ENCODE results near the gene GRPEL1. TPM values are rescaled to one million over a fixed set of nuclear protein-coding genes. Genes with fewer than 3 reads are reported as not detected.
"Not testable (repeated sequence)": the region's sequence is repeated elsewhere in the genome, so short reads cannot be mapped to it uniquely, and the experiment has no call there.

Gene GRPEL1
- total RNA-seq, 4 donors from 2014 or later = 25.4 to 62.1 (median 33.8) TPM

DNA sequence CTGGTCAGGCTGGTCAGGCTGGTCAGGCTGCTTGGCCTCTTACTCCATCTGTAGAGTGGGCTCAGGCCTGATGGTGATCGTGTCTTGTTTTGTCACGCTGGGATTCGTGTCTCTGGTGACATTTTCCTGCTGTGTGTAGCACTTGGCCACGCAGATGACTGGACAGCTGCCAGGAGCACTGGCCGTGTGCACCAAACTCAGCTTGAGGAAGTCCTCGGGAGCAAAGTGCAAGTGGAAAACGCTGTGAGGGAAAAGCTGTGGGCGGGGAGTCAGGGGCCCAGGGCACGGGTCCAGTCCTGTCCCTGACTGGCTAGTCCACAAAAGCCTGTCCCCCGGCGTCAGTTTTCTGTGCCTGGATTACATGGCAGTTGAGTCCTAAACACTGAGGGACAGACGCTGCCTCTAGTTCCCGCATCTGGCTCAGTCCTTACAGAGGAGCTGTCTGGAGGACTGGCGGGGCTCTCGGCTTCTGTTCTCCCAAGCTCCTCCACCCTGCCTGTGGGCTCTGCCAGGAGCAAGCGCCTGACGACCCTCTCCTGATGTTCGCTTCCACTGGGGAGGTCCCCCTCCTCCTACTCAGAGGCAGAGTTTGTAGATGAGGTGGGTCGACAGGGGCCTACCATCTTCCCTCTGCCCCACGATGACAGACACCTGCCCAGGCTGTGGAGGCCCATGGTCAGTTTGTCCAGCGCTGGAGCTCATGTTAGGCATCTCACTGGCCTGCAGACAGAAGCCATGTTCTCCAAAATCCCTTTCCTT, 35.9 kb upstream of the GRPEL1 start:
- TF ChIP-seq, protein P1, sequence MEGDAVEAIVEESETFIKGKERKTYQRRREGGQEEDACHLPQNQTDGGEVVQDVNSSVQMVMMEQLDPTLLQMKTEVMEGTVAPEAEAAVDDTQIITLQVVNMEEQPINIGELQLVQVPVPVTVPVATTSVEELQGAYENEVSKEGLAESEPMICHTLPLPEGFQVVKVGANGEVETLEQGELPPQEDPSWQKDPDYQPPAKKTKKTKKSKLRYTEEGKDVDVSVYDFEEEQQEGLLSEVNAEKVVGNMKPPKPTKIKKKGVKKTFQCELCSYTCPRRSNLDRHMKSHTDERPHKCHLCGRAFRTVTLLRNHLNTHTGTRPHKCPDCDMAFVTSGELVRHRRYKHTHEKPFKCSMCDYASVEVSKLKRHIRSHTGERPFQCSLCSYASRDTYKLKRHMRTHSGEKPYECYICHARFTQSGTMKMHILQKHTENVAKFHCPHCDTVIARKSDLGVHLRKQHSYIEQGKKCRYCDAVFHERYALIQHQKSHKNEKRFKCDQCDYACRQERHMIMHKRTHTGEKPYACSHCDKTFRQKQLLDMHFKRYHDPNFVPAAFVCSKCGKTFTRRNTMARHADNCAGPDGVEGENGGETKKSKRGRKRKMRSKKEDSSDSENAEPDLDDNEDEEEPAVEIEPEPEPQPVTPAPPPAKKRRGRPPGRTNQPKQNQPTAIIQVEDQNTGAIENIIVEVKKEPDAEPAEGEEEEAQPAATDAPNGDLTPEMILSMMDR (IDR thresholded peaks at IDR 0.05) = no peak
- DNase-seq (ENCODE audit: low spot score) = peak; percentile 50
- ATAC-seq (ENCODE audit: low FRiP score) = peak; percentile 30

DNA sequence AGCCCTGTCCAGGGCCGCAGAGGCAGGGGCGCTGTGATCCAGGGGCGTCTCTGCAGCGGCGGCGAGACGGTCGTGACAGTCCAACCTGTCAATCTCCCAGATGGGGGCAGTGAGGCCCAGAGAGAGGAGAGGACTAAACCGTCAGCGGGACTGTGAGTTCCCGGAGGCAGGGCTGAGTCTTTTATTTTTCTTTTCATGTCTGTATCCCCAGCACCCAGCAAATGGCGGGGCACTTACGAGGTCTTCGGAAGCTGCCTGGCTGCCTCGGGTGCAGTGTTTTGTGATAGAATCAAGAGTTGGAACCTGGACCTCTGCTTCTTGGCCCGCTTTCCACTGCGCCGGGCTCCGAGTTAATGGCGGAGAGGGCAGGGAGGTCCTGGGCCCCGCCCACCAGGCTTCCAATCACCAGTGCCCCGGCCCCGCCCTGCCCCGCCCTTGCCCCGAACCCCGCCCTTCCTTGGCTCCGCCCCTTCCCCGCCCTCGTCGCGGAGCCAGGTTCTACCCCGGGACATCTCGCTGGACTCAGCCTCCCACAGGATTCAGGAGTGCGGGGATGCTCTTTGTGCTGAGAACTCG, 35.3 kb upstream of the GRPEL1 start:
- TF ChIP-seq, protein P1 (IDR thresholded peaks at IDR 0.05) = no peak
- DNase-seq (ENCODE audit: low spot score) = peak; percentile 64
- peak; percentile 91 for ATAC-seq (ENCODE audit: low FRiP score)

DNA sequence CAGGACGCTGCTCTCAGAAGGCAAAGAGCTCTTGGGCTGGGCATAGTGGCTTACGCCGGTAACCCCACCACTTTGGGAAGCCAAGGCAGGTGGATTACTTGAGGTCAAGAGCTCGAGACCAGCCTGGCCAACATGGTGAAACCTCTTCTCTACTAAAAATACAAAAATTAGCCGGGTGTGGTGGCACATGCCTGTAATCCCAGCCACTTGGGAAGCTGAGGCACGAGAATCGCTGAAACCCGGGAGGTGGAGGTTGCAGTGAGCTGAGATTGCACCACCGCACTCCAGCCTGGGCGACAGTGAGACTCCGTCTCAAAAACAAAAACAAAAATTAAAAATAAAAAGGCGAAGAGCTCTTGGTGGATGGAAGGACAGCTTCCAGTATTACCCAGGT, 34.6 kb upstream of the GRPEL1 start:
- DNase-seq (ENCODE audit: low spot score); ATAC-seq (ENCODE audit: low FRiP score): not testable (repeated sequence)

DNA sequence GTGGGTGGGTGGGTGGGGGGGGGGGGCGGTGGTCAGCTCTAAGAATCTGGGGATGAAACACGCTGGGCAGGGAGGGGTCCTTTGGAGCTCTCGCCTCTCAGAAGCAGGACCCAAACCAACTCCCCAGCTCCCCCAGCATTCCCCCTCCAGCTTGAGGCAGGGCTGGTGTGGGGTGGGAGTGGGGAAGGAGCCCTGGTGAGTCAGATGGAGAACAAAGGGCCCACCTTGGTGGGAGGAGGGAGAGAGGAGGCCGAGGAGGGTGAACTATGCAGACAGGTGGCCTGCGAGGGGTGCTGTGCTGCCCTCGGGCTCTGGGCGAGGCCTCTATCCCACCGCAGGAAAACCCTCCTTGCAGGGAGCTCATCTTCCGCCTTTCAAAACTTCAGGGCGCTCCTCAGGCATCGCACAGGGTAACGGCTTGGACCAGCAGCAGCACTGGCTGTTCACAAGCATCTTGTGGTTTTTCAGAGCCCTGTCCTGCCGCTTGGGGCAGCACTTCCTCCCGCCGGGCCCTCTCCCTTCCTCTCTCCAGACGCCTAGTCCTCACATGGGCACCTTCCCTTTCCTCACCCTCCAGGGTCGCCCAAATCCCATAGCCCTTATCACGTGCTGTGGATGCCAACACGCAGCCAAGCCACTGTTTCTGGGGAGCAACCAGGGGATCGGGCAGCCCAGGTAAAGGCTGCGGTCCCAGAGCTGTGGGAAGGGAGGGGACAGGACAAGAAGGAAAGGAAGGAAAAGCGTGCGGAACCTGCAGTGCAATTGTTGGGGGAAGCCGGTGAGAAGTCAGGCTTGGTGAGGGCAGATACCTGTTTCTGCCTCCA, 34.0 kb upstream of the GRPEL1 start:
- TF ChIP-seq, protein P1 (IDR thresholded peaks at IDR 0.05) = peak in 1 of 3 donors; percentile 47
- ATAC-seq (ENCODE audit: low FRiP score) (peak; percentile 73), DNase-seq (ENCODE audit: low spot score) (peak; percentile 33)

DNA sequence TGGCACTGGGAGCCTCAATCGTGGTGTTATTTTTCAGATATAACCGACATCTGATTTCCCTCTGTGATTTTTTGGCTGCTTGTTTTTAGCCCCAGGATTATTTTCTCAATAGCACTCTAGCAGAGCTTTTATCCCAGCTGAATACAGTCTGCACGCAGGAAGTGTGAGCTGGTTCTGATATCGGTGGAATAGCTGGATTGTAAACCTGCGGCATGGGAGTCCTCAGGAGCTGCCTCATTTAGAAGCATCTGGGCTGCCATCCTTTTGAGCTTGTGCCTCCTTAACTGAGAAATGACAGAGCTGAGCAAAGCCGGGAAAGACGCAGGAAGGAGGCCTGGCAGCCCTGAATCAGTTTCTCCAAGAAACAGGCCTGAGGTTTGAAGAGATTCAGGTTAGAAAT, 28.4 kb upstream of the GRPEL1 start:
- TF ChIP-seq, protein P1 (IDR thresholded peaks at IDR 0.05) = no peak
- no peak for DNase-seq (ENCODE audit: low spot score)
- ATAC-seq (ENCODE audit: low FRiP score) = no peak

DNA sequence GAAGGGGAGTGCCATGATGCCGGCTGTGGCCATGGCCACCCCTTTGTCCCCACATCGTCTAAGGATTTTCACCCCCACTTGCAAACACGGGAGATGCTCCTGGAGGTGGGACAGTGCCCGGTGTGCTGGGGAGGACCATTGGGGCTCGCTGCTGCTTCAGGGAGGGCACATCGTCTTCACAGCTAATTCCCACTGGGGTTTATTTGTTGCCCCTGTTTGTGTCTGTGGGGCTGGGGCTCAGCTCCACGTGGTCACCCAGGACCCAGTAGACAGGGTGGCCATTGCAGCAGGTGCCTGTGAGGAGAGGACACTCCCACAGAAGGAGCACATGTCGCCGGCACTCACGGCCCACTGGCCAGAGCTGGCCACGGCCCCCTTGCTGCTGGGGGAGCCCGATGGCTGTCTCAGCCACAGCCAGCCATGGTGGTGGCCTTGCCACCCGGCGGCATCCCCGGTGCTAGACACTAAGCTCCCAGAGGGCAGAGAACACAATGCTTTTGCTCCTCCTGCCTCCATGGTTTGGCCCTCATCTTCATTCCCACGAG, 27.8 kb upstream of the GRPEL1 start:
- TF ChIP-seq, protein P1 (IDR thresholded peaks at IDR 0.05) = no peak
- no peak for DNase-seq (ENCODE audit: low spot score)
- no peak for ATAC-seq (ENCODE audit: low FRiP score)

DNA sequence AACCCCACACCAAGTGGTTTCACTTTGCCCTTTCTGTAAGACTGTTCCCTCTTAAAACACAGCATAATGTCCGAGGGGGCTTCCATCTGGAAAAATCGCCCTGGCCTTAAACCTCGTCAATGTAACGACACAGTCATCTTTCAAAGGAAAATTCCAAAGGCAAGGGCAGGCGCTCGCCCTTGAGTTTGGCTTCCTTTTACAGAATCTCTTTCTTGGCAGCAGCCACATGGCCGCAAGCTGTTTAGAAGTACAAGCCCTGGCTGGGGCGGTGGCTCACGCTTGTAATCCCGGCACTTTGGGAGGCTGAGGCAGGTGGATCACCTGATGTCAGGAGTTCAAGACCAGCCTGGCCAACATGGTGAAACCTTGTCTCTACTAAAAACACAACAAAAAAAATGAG, 27.1 kb upstream of the GRPEL1 start:
- TF ChIP-seq, protein P1 (IDR thresholded peaks at IDR 0.05) = no peak
- no peak for ATAC-seq (ENCODE audit: low FRiP score)
- DNase-seq (ENCODE audit: low spot score) = no peak
